Upper lobe of right lung (tissue), 1 donor: ENCODE results near the gene TMEM129. TPM values are rescaled to one million over a fixed set of nuclear protein-coding genes. Genes with fewer than 3 reads are reported as not detected.

Experiments used
- ATAC-seq: fragments of 200-7000 bp; cut with Tn5 transposase; one replicate; pipeline ENCODE4 v1.9.1; 2020; ENCODE audit warnings: mild to moderate bottlenecking, moderate library complexity
- DNase-seq: peaks from one replicate; pipeline ENCODE4 v3.0.0-alpha.2; 2020
- H3K27ac ChIP-seq: fragments of 200-600 bp; one replicate; pipeline ENCODE4 v1.8.0; 2022
- H3K27me3 ChIP-seq: fragments of 200-600 bp; one replicate; pipeline ENCODE4 v1.8.0; 2022; ENCODE audit warnings: mild to moderate bottlenecking
- H3K36me3 ChIP-seq: fragments of 200-600 bp; one replicate; pipeline ENCODE4 v1.8.0; 2022
- H3K4me1 ChIP-seq: fragments of 200-600 bp; one replicate; pipeline ENCODE4 v1.8.0; 2022
- H3K4me3 ChIP-seq: fragments of 200-600 bp; one replicate; pipeline ENCODE4 v1.8.0; 2022; ENCODE audit warnings: mild to moderate bottlenecking
- H3K9me3 ChIP-seq: fragments of 200-600 bp; one replicate; pipeline ENCODE4 v1.8.0; 2022
- CTCF ChIP-seq: fragments of 200-600 bp; IDR thresholded peaks from one replicate; pipeline ENCODE4 v1.8.0; 2022; ENCODE audit warnings: antibody characterized with exemption
- intact Hi-C: fragments of 100-400 bp; cut with DNase I; formaldehyde crosslinking; loops from one replicate; pipeline ENCODE4 v1.11.0; 2022
- total RNA-seq: library from RNA; stranded (reverse); fragmentation: NEBNext Ultra II Directional; extraction: Animal tissue kit (Norgen Biotek cat#: 25700); gene quantifications from one replicate; pipeline ENCODE4 v1.2.1, GENCODE V29; 2021
- donor health status: DM: no; HTN: yes; CAD: no; lungs with severe emphysema.

Gene TMEM129
- total RNA-seq, 1 donor from 2014 or later: 33.2 TPM

- H3K4me3 ChIP-seq: no peak overlapping the region
- no peaks in the 10 kb centered on the region for H3K9me3 ChIP-seq
- H3K4me1 ChIP-seq: no peaks in the 10 kb centered on the region
- DNase-seq (no peak), ATAC-seq (peak; percentile 32)
- H3K27ac ChIP-seq: no peak overlapping the region
- H3K36me3 ChIP-seq: no peaks in the 10 kb centered on the region
- intact Hi-C loops: no loop called here
- TF ChIP-seq CTCF: no peak
- H3K27me3 ChIP-seq: no peaks in the 10 kb centered on the region
Observed at GRCh38 chr4:1670279-1670678, 50.8 kb downstream of the TMEM129 start.

GRCh38 chr4:1669850-1670249 is 51.3 kb downstream of the TMEM129 start:
- Histone ChIP-seq H3K36me3 (no peaks in the 10 kb centered on the region), H3K4me1 (no peaks in the 10 kb centered on the region), H3K27ac (no peak overlapping the region), H3K27me3 (no peaks in the 10 kb centered on the region), H3K4me3 (no peak overlapping the region), H3K9me3 (no peaks in the 10 kb centered on the region)
- DNase-seq (no peak), ATAC-seq (no peak)
- no peak for TF ChIP-seq CTCF
- intact Hi-C loops: no loop called here

- Histone ChIP-seq H3K4me3 (no peak overlapping the region), H3K27me3 (no peaks in the 10 kb centered on the region), H3K9me3 (no peaks in the 10 kb centered on the region), H3K4me1 (no peaks in the 10 kb centered on the region), H3K36me3 (no peaks in the 10 kb centered on the region), H3K27ac (no peak overlapping the region)
- TF ChIP-seq CTCF: no peak
- ATAC-seq (no peak), DNase-seq (no peak)
- intact Hi-C loops: no loop called here
Observed at GRCh38 chr4:1669270-1669669, 51.9 kb downstream of the TMEM129 start.

GRCh38 chr4:1668488-1668840 is 52.7 kb downstream of the TMEM129 start:
- H3K4me1 ChIP-seq: no peaks in the 10 kb centered on the region
- no peaks in the 10 kb centered on the region for H3K27me3 ChIP-seq
- H3K4me3 ChIP-seq: no peak overlapping the region
- ATAC-seq: no peak
- intact Hi-C loops: no loop called here
- DNase-seq: no peak
- H3K27ac ChIP-seq: no peak overlapping the region
- no peak for TF ChIP-seq CTCF
- H3K9me3 ChIP-seq: no peaks in the 10 kb centered on the region
- H3K36me3 ChIP-seq: no peaks in the 10 kb centered on the region

- no peak for TF ChIP-seq CTCF
- no peaks in the 10 kb centered on the region for H3K27me3 ChIP-seq
- H3K4me1 ChIP-seq: no peaks in the 10 kb centered on the region
- no peak for ATAC-seq
- H3K36me3 ChIP-seq: no peaks in the 10 kb centered on the region
- no peak overlapping the region for H3K4me3 ChIP-seq
- no peak for DNase-seq
- intact Hi-C loops: no loop called here
- no peak overlapping the region for H3K27ac ChIP-seq
- no peaks in the 10 kb centered on the region for H3K9me3 ChIP-seq
Observed at GRCh38 chr4:1667273-1667672, 53.9 kb downstream of the TMEM129 start.

GRCh38 chr4:1666391-1666790 is 54.7 kb downstream of the TMEM129 start:
- no peak overlapping the region for H3K4me3 ChIP-seq
- no peaks in the 10 kb centered on the region for H3K9me3 ChIP-seq
- intact Hi-C loops: no loop called here
- TF ChIP-seq CTCF: no peak
- no peak for ATAC-seq
- H3K36me3 ChIP-seq: no peaks in the 10 kb centered on the region
- no peak overlapping the region for H3K27ac ChIP-seq
- no peak for DNase-seq
- H3K27me3 ChIP-seq: no peaks in the 10 kb centered on the region
- H3K4me1 ChIP-seq: no peaks in the 10 kb centered on the region
